Measurements from ENCODE around the gene ZNF607. TPM values are rescaled to one million over a fixed set of nuclear protein-coding genes. Genes with fewer than 3 reads are reported as not detected.

Gene ZNF607
- total RNA-seq, 4 donors from 2014 or later: 5.4 to 14.1 (median 7.6) TPM

DNA sequence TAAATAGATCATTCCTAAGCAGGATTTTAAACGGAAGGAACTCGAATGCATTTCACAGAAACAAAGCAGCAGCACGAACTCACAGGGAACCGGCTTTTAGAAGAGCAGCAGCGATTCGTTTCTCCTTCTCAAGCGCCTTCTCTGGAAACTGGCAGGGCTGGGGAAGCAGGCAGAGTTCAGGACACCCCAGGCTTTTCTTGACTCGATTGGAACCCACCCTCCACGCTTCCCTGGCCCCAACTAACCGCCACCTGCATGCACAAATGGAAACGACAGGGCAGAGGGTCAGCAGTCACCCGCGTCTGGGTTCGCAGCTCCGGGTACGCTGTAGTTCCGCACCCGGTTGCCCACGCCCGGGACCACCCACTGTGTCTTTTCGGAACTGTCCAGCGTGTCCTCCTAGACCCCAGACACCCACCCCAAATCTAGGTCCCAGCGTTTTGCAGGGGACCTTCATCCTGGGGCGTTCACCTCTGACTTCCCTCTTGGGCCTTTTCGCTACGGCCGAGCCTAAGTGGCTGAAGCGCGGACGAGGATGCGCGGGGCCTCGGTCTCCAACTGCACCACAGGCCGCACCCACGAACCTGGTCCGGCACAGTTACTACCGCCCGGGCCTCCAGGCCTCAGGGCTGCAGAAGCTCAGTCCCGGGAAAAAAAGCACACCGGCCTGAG is 64.8 kb downstream of the ZNF607 start:
- Histone ChIP-seq H3K4me1 (peaks cover 0 to 31% (median 11%) of the 10 kb centered on the region in 4 donors), H3K9me3 (peaks cover 0 to 10% (median 1%) of the 10 kb centered on the region in 4 donors), H3K27ac (peak overlapping the region; percentile 81 to 94 (median 85)), H3K4me3 (peak overlapping the region; percentile 47 to 94 (median 82)), H3K36me3 (peaks cover 0 to 15% (median 0%) of the 10 kb centered on the region in 3 donors), H3K27me3 (no peaks in the 10 kb centered on the region)
- WGBS, 2 donors: 0% methylated on average over 40 of the region's 40 CpGs
- peak in 1 of 2 donors; percentile 4 for DNase-seq (ENCODE audit: low spot score in 2 of 2)
- TF ChIP-seq, protein P1, sequence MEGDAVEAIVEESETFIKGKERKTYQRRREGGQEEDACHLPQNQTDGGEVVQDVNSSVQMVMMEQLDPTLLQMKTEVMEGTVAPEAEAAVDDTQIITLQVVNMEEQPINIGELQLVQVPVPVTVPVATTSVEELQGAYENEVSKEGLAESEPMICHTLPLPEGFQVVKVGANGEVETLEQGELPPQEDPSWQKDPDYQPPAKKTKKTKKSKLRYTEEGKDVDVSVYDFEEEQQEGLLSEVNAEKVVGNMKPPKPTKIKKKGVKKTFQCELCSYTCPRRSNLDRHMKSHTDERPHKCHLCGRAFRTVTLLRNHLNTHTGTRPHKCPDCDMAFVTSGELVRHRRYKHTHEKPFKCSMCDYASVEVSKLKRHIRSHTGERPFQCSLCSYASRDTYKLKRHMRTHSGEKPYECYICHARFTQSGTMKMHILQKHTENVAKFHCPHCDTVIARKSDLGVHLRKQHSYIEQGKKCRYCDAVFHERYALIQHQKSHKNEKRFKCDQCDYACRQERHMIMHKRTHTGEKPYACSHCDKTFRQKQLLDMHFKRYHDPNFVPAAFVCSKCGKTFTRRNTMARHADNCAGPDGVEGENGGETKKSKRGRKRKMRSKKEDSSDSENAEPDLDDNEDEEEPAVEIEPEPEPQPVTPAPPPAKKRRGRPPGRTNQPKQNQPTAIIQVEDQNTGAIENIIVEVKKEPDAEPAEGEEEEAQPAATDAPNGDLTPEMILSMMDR (IDR thresholded peaks at IDR 0.05): no peak
- no peak for TF ChIP-seq POLR2A (IDR thresholded peaks at IDR 0.05)
- TF ChIP-seq EP300 (IDR thresholded peaks at IDR 0.05): no peak

GRCh38 chr19:37654118-37654517 is 65.4 kb downstream of the ZNF607 start:
- H3K9me3 ChIP-seq: peaks cover 0 to 10% (median 3%) of the 10 kb centered on the region in 4 donors
- TF ChIP-seq POLR2A (IDR thresholded peaks at IDR 0.05) (no peak), EP300 (IDR thresholded peaks at IDR 0.05) (no peak)
- TF ChIP-seq, protein P1 (IDR thresholded peaks at IDR 0.05): no peak
- DNase-seq (ENCODE audit: low spot score in 2 of 2): no peak
- peaks cover 0 to 22% (median 0%) of the 10 kb centered on the region in 3 donors for H3K36me3 ChIP-seq
- H3K27ac ChIP-seq: peak overlapping the region in 3 of 4 donors; percentile 81 to 88 (median 82)
- peaks cover 0 to 31% (median 11%) of the 10 kb centered on the region in 4 donors for H3K4me1 ChIP-seq
- H3K4me3 ChIP-seq: peak overlapping the region; percentile 47 to 94 (median 82)
- 2 to 3% methylated on average over 5 of the region's 5 CpGs for WGBS, 2 donors
- no peaks in the 10 kb centered on the region for H3K27me3 ChIP-seq

Small RNA genes lying within 50 kb of the gene (small RNA-seq; reads per million reads assigned to genes)
- not detected for gene SELENOKP1

Other genes with a start within 250 kb of the ZNF607 start
- 1 to 10 TPM; 4.7 to 5.9 (median 5.1) TPM for gene ZNF793, start 212.8 kb downstream of the ZNF607 start, total RNA-seq
- 10 to 100 TPM in 1 of 4 donors, 1 to 10 TPM in 3; 3.9 to 11.2 (median 7.3) TPM for gene ZNF571, start 125.0 kb downstream of the ZNF607 start, total RNA-seq
- 10 to 100 TPM in 1 of 4 donors, 1 to 10 TPM in 3; 4.2 to 10.5 (median 6.5) TPM for gene ZNF540, start 124.9 kb downstream of the ZNF607 start, total RNA-seq
- gene ZFP30, start 64.3 kb downstream of the ZNF607 start, total RNA-seq: 10 to 100 TPM; 10.2 to 40.6 (median 16.9) TPM
- gene ZNF573, start 59.8 kb upstream of the ZNF607 start, total RNA-seq: 10 to 100 TPM in 2 of 4 donors, 1 to 10 TPM in 2; 7.8 to 13.6 (median 9.5) TPM
- gene WDR87, start 186.8 kb upstream of the ZNF607 start, total RNA-seq: not detected
- gene SIPA1L3, start 187.4 kb upstream of the ZNF607 start, total RNA-seq: 10 to 100 TPM in 3 of 4 donors, 1 to 10 TPM in 1; 8.3 to 43.9 (median 17.0) TPM

All from tibial nerve (tissue), 4 donors.